Measurements from ENCODE around the gene OR51V1.

DNA sequence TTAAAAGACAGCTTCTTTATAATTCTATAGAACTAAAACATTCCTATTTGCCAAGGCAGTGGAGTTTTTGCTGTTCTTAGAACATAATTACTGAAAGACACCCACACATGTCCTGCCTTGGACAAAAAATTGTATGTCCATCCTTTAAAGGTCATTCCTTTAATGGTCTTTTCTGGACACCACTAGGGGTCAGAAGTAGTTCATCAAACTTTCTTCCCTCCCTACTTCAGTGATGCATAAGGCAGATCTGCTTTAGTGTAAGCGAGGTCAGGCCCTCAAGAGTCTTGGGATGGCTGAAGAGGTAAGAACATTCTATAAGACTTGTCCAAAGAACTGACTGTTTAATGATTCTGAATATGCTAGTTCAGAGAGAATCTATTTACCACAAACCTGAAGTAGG is 4.3 kb upstream of the OR51V1 start:
- TF ChIP-seq FOXJ3 (CRISPR knock-in tag; IDR thresholded peaks at IDR 0.05; ENCODE audit: borderline replicate concordance) (no peak), ZNF121 (CRISPR knock-in tag; IDR thresholded peaks at IDR 0.05) (no peak), ATF6 (CRISPR knock-in tag; IDR thresholded peaks at IDR 0.05) (no peak), CTCF (IDR thresholded peaks at IDR 0.05) (no peak), ZBTB21 (CRISPR knock-in tag; IDR thresholded peaks at IDR 0.05; ENCODE audit: borderline replicate concordance) (no peak), ZNF423 (CRISPR knock-in tag; IDR thresholded peaks at IDR 0.05) (no peak), RELA (CRISPR knock-in tag; IDR thresholded peaks at IDR 0.05; ENCODE audit: borderline replicate concordance) (no peak), TEAD1 (CRISPR knock-in tag; IDR thresholded peaks at IDR 0.05) (no peak), MAX (CRISPR knock-in tag; IDR thresholded peaks at IDR 0.05) (no peak), OVOL2 (CRISPR knock-in tag; IDR thresholded peaks at IDR 0.05; ENCODE audit: borderline replicate concordance) (no peak)
- TF ChIP-seq, protein P1, sequence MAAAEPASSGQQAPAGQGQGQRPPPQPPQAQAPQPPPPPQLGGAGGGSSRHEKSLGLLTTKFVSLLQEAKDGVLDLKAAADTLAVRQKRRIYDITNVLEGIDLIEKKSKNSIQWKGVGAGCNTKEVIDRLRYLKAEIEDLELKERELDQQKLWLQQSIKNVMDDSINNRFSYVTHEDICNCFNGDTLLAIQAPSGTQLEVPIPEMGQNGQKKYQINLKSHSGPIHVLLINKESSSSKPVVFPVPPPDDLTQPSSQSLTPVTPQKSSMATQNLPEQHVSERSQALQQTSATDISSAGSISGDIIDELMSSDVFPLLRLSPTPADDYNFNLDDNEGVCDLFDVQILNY (CRISPR knock-in tag; IDR thresholded peaks at IDR 0.05): no peak
- TF ChIP-seq, protein P2, sequence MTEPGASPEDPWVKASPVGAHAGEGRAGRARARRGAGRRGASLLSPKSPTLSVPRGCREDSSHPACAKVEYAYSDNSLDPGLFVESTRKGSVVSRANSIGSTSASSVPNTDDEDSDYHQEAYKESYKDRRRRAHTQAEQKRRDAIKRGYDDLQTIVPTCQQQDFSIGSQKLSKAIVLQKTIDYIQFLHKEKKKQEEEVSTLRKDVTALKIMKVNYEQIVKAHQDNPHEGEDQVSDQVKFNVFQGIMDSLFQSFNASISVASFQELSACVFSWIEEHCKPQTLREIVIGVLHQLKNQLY (CRISPR knock-in tag; IDR thresholded peaks at IDR 0.05): no peak
- TF ChIP-seq, protein P3, sequence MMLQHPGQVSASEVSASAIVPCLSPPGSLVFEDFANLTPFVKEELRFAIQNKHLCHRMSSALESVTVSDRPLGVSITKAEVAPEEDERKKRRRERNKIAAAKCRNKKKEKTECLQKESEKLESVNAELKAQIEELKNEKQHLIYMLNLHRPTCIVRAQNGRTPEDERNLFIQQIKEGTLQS (CRISPR knock-in tag; conservative IDR thresholded peaks at IDR 0.05): no peak

All from WTC11 (cell line).